ENCODE measurements around the gene C16orf95. TPM values are rescaled to one million over a fixed set of nuclear protein-coding genes. Genes with fewer than 3 reads are reported as not detected.

C16orf95 gene
- total RNA-seq, 1 experiment from 2014 or later, result 5.1 TPM

DNA sequence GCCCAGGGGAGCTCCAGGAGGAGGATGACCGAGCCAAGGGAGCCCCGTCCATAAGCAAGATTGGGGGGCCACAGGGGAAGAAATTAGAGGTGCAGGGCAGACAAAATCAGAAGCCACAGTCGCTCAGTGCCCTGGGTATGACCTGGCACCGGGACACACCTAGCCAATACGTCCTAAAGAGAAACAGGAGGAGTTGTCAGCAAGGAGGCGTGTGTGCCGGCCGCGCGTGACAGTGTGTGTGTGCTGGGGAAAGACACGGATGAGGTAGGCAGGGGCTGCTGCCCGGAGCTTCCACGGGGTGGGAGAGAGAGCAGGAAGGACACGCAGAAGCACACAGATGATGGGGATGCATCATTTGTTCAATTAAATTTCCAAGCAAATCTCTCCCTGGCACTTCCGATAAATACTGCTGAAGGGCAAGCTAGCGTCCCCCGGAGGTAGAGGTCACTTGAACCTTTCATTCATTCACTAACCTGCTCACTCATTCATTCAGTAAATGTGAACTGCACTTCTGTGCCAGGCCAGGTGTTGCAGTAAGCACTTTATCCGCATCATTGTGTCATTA is 38.0 kb downstream of the C16orf95 start:
- intact Hi-C loops (cut with micrococcal nuclease; ENCODE audit: unreplicated experiment), result no loop called here
- no peaks in the 10 kb centered on the region for H3K36me3 ChIP-seq (ENCODE audit: insufficient read depth, low read length, poor library complexity, severe bottlenecking)
- no peak overlapping the region for H3K27ac ChIP-seq (ENCODE audit: low read depth, low read length, poor library complexity, severe bottlenecking)
- TF ChIP-seq, protein P1, sequence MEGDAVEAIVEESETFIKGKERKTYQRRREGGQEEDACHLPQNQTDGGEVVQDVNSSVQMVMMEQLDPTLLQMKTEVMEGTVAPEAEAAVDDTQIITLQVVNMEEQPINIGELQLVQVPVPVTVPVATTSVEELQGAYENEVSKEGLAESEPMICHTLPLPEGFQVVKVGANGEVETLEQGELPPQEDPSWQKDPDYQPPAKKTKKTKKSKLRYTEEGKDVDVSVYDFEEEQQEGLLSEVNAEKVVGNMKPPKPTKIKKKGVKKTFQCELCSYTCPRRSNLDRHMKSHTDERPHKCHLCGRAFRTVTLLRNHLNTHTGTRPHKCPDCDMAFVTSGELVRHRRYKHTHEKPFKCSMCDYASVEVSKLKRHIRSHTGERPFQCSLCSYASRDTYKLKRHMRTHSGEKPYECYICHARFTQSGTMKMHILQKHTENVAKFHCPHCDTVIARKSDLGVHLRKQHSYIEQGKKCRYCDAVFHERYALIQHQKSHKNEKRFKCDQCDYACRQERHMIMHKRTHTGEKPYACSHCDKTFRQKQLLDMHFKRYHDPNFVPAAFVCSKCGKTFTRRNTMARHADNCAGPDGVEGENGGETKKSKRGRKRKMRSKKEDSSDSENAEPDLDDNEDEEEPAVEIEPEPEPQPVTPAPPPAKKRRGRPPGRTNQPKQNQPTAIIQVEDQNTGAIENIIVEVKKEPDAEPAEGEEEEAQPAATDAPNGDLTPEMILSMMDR (conservative IDR thresholded peaks at IDR 0.05; ENCODE audit: low read depth, low read length), result no peak
- no peak for TF ChIP-seq EZH2 (IDR thresholded peaks at IDR 0.05; ENCODE audit: borderline replicate concordance, low read depth, low read length, poor library complexity, severe bottlenecking)
- ChIA-PET CTCF (interaction anchor here (0.5 to 0.7 kb wide), 3 partner anchors 329 to 716 kb away, joined by 3 to 9 read pairs (median 4); no protein-coding TSS in a partner anchor), POLR2A (ENCODE audit: low non-redundant PET) (no interaction called here)
- BruUV-seq (replicated peaks), result no TSS peak
- no peaks in the 10 kb centered on the region for H3K4me1 ChIP-seq (ENCODE audit: insufficient read depth, low read length, poor library complexity, severe bottlenecking)
- no peaks in the 10 kb centered on the region for H3K27me3 ChIP-seq (replicated peaks; ENCODE audit: insufficient read depth, low read depth, low read length, poor library complexity)
- DNase-seq (ENCODE audit: low spot score), result no peak
- no peaks in the 10 kb centered on the region for H3K9me3 ChIP-seq (ENCODE audit: low read depth, low read length, poor library complexity, severe bottlenecking)
- H3K4me3 ChIP-seq (ENCODE audit: low read depth, low read length, poor library complexity, severe bottlenecking), result no peak overlapping the region

DNA sequence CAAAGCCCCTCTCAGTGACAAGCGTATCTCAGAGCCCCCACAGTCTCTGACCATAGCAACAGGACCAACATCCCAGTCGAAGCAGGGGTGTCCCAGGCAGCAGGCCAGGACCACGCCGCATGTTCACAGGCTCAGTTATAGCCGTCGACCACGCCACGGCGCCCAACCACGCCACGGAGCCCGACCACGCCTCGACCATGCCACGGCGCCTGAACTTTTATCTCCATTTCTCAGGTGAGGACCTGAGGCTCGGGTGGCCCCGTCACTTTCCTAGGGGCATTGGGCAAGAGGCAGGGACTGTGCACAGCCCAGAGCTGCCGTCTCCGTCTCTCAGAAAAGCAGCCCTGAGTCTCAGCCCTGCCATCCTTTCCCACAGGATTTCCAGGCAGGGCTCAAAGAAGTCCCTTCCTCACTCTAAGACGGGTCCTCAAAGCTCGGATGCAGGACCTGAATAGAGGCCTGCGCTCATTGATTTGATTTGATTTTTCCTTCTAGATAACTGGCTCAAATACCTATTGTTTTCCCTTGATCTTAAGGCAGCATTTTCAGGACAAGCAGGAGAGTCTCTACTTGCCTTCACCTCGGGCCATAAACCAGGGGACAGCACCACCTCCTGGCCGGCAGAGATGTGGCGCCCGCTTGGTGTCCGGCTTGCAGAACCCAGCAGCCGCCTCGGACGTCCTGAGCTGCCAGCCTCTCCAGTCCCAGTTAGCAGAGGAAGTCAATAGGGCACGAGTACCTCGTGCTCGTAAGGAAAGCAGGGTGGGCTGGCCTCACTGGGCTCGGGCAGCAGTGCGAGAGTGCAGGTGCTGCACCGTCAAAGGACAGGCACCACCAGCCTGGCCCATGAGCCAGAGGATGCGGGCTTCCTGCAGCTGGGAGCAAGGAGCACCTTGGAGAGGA is 38.8 kb downstream of the C16orf95 start:
- no TSS peak for BruUV-seq (replicated peaks)
- Histone ChIP-seq H3K27me3 (replicated peaks; ENCODE audit: insufficient read depth, low read depth, low read length, poor library complexity) (no peaks in the 10 kb centered on the region), H3K27ac (ENCODE audit: low read depth, low read length, poor library complexity, severe bottlenecking) (no peak overlapping the region), H3K9me3 (ENCODE audit: low read depth, low read length, poor library complexity, severe bottlenecking) (no peaks in the 10 kb centered on the region), H3K4me1 (ENCODE audit: insufficient read depth, low read length, poor library complexity, severe bottlenecking) (no peaks in the 10 kb centered on the region), H3K36me3 (ENCODE audit: insufficient read depth, low read length, poor library complexity, severe bottlenecking) (no peaks in the 10 kb centered on the region), H3K4me3 (ENCODE audit: low read depth, low read length, poor library complexity, severe bottlenecking) (no peak overlapping the region)
- TF ChIP-seq EZH2 (IDR thresholded peaks at IDR 0.05; ENCODE audit: borderline replicate concordance, low read depth, low read length, poor library complexity, severe bottlenecking), result no peak
- TF ChIP-seq, protein P1 (conservative IDR thresholded peaks at IDR 0.05; ENCODE audit: low read depth, low read length), result peak; percentile 96
- ChIA-PET CTCF (interaction anchor here (0.5 to 0.7 kb wide), 3 partner anchors 330 to 715 kb away, joined by 3 to 9 read pairs (median 4); no protein-coding TSS in a partner anchor), POLR2A (ENCODE audit: low non-redundant PET) (no interaction called here)
- peak; percentile 70 for DNase-seq (ENCODE audit: low spot score)
- intact Hi-C loops (cut with micrococcal nuclease; ENCODE audit: unreplicated experiment), result loop anchor here (1.0 kb wide), 2 partner anchors 75 to 714 kb away; no protein-coding TSS in a partner anchor

DNA sequence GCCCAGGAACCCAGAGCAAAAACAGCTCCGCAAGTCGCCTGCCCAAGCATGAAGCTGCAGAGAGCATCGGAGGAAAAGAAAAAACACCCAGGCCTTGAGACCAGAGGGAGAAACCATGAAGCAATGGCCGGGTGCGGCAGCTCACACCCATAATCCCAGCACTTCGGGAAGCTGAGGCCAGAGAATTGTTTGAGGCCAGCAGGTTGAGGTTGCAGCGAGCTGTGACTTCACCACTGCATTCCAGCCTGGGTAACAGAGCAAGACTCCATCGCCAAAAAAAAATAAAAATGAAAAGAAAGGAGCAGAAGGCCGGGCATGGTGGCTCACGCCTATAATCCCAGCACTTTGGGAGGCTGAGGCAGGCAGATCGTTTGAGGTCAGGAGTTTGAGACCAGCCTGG is 40.3 kb downstream of the C16orf95 start:
- BruUV-seq (replicated peaks), result no TSS peak
- CTCF ChIA-PET, result no interaction called here

More for the DNA sequence above, 40.3 kb downstream of the C16orf95 start:
- Histone ChIP-seq H3K4me1 (ENCODE audit: insufficient read depth, low read length, poor library complexity, severe bottlenecking) (no peaks in the 10 kb centered on the region), H3K36me3 (ENCODE audit: insufficient read depth, low read length, poor library complexity, severe bottlenecking) (no peaks in the 10 kb centered on the region), H3K9me3 (ENCODE audit: low read depth, low read length, poor library complexity, severe bottlenecking) (no peaks in the 10 kb centered on the region), H3K27ac (ENCODE audit: low read depth, low read length, poor library complexity, severe bottlenecking) (no peak overlapping the region), H3K4me3 (ENCODE audit: low read depth, low read length, poor library complexity, severe bottlenecking) (no peak overlapping the region), H3K27me3 (replicated peaks; ENCODE audit: insufficient read depth, low read depth, low read length, poor library complexity) (no peaks in the 10 kb centered on the region)
- DNase-seq (ENCODE audit: low spot score), result no peak
- intact Hi-C loops (cut with micrococcal nuclease; ENCODE audit: unreplicated experiment), result no loop called here
- TF ChIP-seq, protein P1 (conservative IDR thresholded peaks at IDR 0.05; ENCODE audit: low read depth, low read length), result no peak
- no peak for TF ChIP-seq EZH2 (IDR thresholded peaks at IDR 0.05; ENCODE audit: borderline replicate concordance, low read depth, low read length, poor library complexity, severe bottlenecking)
- POLR2A ChIA-PET (ENCODE audit: low non-redundant PET), result no interaction called here

Data from A673 (cell line).